Measurements from ENCODE around the gene PTGIS.

Gene PTGIS

GRCh38 chr20:49515586-49515985, 52.4 kb downstream of the PTGIS start:
- no peaks in the 10 kb centered on the region for H3K4me1 ChIP-seq (ENCODE audit: insufficient read depth, low read length)
- no peak overlapping the region for H2AFZ ChIP-seq (ENCODE audit: low read depth, low read length)
- H3K79me2 ChIP-seq (ENCODE audit: insufficient read depth, low read length): no peaks in the 10 kb centered on the region
- H3K27me3 ChIP-seq (ENCODE audit: insufficient read depth, low read length, poor library complexity): peaks cover 30% of the 10 kb centered on the region
- DNase-seq (no peak), ATAC-seq (ENCODE audit: insufficient read depth, low read depth) (no peak)
- H3K4me3 ChIP-seq (ENCODE audit: low read depth in 1 of 2, low read length in 2 of 2): no peak overlapping the region
- peaks cover 4% of the 10 kb centered on the region for H4K20me1 ChIP-seq (ENCODE audit: insufficient read depth, low read length)
- no peak overlapping the region for H3K9ac ChIP-seq (ENCODE audit: low read depth, low read length)
- H3K9me3 ChIP-seq (ENCODE audit: insufficient read depth, low read length, severe bottlenecking): no peaks in the 10 kb centered on the region
- TF ChIP-seq CTCF (IDR thresholded peaks at IDR 0.05; ENCODE audit: borderline replicate concordance, extremely low read depth, low read length, poor library complexity, severe bottlenecking) (no peak), EZH2 (IDR thresholded peaks at IDR 0.05; ENCODE audit: borderline replicate concordance, low read depth, low read length, severe bottlenecking) (no peak)
- H3K27ac ChIP-seq (ENCODE audit: low read length): no peak overlapping the region
- H3K4me2 ChIP-seq (ENCODE audit: insufficient read depth, low read length): no peak overlapping the region
- H3K36me3 ChIP-seq (ENCODE audit: insufficient read depth, low read length): no peaks in the 10 kb centered on the region

GRCh38 chr20:49513517-49513916, 54.4 kb downstream of the PTGIS start:
- TF ChIP-seq EZH2 (IDR thresholded peaks at IDR 0.05; ENCODE audit: borderline replicate concordance, low read depth, low read length, severe bottlenecking): no peak
- no peak for TF ChIP-seq CTCF (IDR thresholded peaks at IDR 0.05; ENCODE audit: borderline replicate concordance, extremely low read depth, low read length, poor library complexity, severe bottlenecking)
- Histone ChIP-seq H3K9me3 (ENCODE audit: insufficient read depth, low read length, severe bottlenecking) (no peaks in the 10 kb centered on the region), H3K27ac (ENCODE audit: low read length) (no peak overlapping the region), H3K4me3 (ENCODE audit: low read depth in 1 of 2, low read length in 2 of 2) (no peak overlapping the region), H3K9ac (ENCODE audit: low read depth, low read length) (no peak overlapping the region), H3K4me2 (ENCODE audit: insufficient read depth, low read length) (no peak overlapping the region), H3K4me1 (ENCODE audit: insufficient read depth, low read length) (no peaks in the 10 kb centered on the region), H3K79me2 (ENCODE audit: insufficient read depth, low read length) (no peaks in the 10 kb centered on the region), H4K20me1 (ENCODE audit: insufficient read depth, low read length) (peaks cover 4% of the 10 kb centered on the region), H3K36me3 (ENCODE audit: insufficient read depth, low read length) (no peaks in the 10 kb centered on the region), H2AFZ (ENCODE audit: low read depth, low read length) (no peak overlapping the region), H3K27me3 (ENCODE audit: insufficient read depth, low read length, poor library complexity) (peaks cover 30% of the 10 kb centered on the region)
- ATAC-seq (ENCODE audit: insufficient read depth, low read depth) (no peak), DNase-seq (no peak)

GRCh38 chr20:49513009-49513408, 54.9 kb downstream of the PTGIS start:
- Histone ChIP-seq H3K79me2 (ENCODE audit: insufficient read depth, low read length) (no peaks in the 10 kb centered on the region), H3K4me1 (ENCODE audit: insufficient read depth, low read length) (no peaks in the 10 kb centered on the region), H3K4me3 (ENCODE audit: low read depth in 1 of 2, low read length in 2 of 2) (no peak overlapping the region), H2AFZ (ENCODE audit: low read depth, low read length) (no peak overlapping the region), H4K20me1 (ENCODE audit: insufficient read depth, low read length) (peaks cover 4% of the 10 kb centered on the region), H3K36me3 (ENCODE audit: insufficient read depth, low read length) (no peaks in the 10 kb centered on the region), H3K9ac (ENCODE audit: low read depth, low read length) (no peak overlapping the region), H3K27me3 (ENCODE audit: insufficient read depth, low read length, poor library complexity) (peaks cover 32% of the 10 kb centered on the region), H3K9me3 (ENCODE audit: insufficient read depth, low read length, severe bottlenecking) (no peaks in the 10 kb centered on the region), H3K27ac (ENCODE audit: low read length) (no peak overlapping the region), H3K4me2 (ENCODE audit: insufficient read depth, low read length) (no peak overlapping the region)
- TF ChIP-seq CTCF (IDR thresholded peaks at IDR 0.05; ENCODE audit: borderline replicate concordance, extremely low read depth, low read length, poor library complexity, severe bottlenecking) (no peak), EZH2 (IDR thresholded peaks at IDR 0.05; ENCODE audit: borderline replicate concordance, low read depth, low read length, severe bottlenecking) (no peak)
- DNase-seq (no peak), ATAC-seq (ENCODE audit: insufficient read depth, low read depth) (no peak)

All from DND-41 (cell line).